HCT116 (cell line): ENCODE results near the gene SEPHS1. TPM values are rescaled to one million over a fixed set of nuclear protein-coding genes. Genes with fewer than 3 reads are reported as not detected.

Source experiments
- ATAC-seq: fragments of 200-7000 bp; cut with Tn5 transposase; 2 replicates; pipeline ENCODE4 v1.9.1; 2020; ENCODE audit warnings: mild to moderate bottlenecking, moderate library complexity
- BruUV-seq: library from RNA; stranded (reverse); fragments of 400-500 nt; replicated peaks from 2 replicates; lab custom pipeline; 2021; lab: Mats Ljungman, UMichigan
- CTCF ChIA-PET: fragments of 300-600 bp; sonication (Branson Sonifier 250); formaldehyde crosslinking; loops from one replicate; lab custom pipeline; 2021; ENCODE audit warnings: antibody characterized with exemption; lab: Charles Lee
- POLR2A ChIA-PET: fragments of 300-600, 350-600 bp; sonication (Branson Sonifier 250); formaldehyde crosslinking; loops from one replicate; lab custom pipeline; 2021; ENCODE audit warnings: antibody characterized with exemption; lab: Charles Lee
- RAD21 ChIA-PET, 2 experiments: fragments of 300-600 bp; sonication (Branson Sonifier 250); formaldehyde crosslinking; loops; one replicate each; lab custom pipeline; 2023; ENCODE audit warnings: low total read pairs in 2 of 2; ENCODE audit not compliant: uncharacterized antibody in 2 of 2, unreplicated experiment in 2 of 2, low non-redundant PET in 1 of 2; lab: Charles Lee
- DNase-seq: peaks from one replicate; pipeline ENCODE4 v3.0.0-alpha.2; 2010; ENCODE audit warnings: low read depth, low spot score
- H2AFZ ChIP-seq: fragments of 200-600 bp; shearing (Covaris generic), sonication (generic); 2 replicates; pipeline ENCODE4 v1.6.1; 2017; ENCODE audit warnings: low read depth, mixed run types, mixed read lengths, antibody characterized with exemption, low read length; ENCODE audit not compliant: poor library complexity, severe bottlenecking
- H3K27ac ChIP-seq: 2 replicates; pipeline ENCODE4 v1.5.1; 2012; ENCODE audit warnings: low read depth, low read length
- H3K27me3 ChIP-seq: fragments of 200-600 bp; sonication (generic); 2 replicates; pipeline ENCODE4 v1.6.1; 2016; ENCODE audit warnings: mixed run types, low read length, mixed read lengths; ENCODE audit not compliant: insufficient read depth
- H3K36me3 ChIP-seq, 2 experiments: fragments of 200-500 bp in 1 of 2; fragments of 200-600 bp in 1 of 2; sonication (Bioruptor generic) in 1 of 2; sonication (generic) in 1 of 2; 2 replicates each; pipeline versions ENCODE4 v1.5.1 to v1.6.1; 2014 to 2016; ENCODE audit warnings: low read length in 2 of 2, inconsistent platforms in 1 of 2, mixed read lengths in 1 of 2, mixed run types in 1 of 2; ENCODE audit not compliant: insufficient read depth in 2 of 2, control insufficient read depth in 1 of 2
- H3K4me1 ChIP-seq, 2 experiments: fragments of 200-600 bp in 1 of 2; sonication (generic) in 1 of 2; 2 replicates each; pipeline versions ENCODE4 v1.5.1 to v1.6.1; 2012 to 2017; ENCODE audit warnings: low read length in 2 of 2, inconsistent platforms in 1 of 2, mild to moderate bottlenecking in 1 of 2, mixed read lengths in 1 of 2, mixed run types in 1 of 2, moderate library complexity in 1 of 2; ENCODE audit not compliant: insufficient read depth in 2 of 2, control insufficient read depth in 1 of 2
- H3K4me2 ChIP-seq: fragments of 200-600 bp; sonication (generic); 2 replicates; pipeline ENCODE4 v1.6.1; 2017; ENCODE audit warnings: mixed run types, low read length, mixed read lengths
- H3K4me3 ChIP-seq, 2 experiments: fragments of 200-600 bp in 1 of 2; sonication (generic) in 1 of 2; replicated peaks in 1 of 2; 2 replicates each; pipeline ENCODE4 v1.5.1; 2011 to 2016; ENCODE audit warnings: low read length in 2 of 2, control low read depth in 1 of 2, low read depth in 1 of 2, mild to moderate bottlenecking in 1 of 2, mixed read lengths in 1 of 2, mixed run types in 1 of 2
- H3K79me2 ChIP-seq: fragments of 200-600 bp; sonication (generic); 2 replicates; pipeline ENCODE4 v1.6.1; 2017; ENCODE audit warnings: mild to moderate bottlenecking, mixed run types, low read length, moderate library complexity, mixed read lengths; ENCODE audit not compliant: insufficient read depth
- H3K9ac ChIP-seq: fragments of 200-600 bp; sonication (generic); 2 replicates; pipeline ENCODE4 v1.6.1; 2016; ENCODE audit warnings: low read length, mixed read lengths
- H3K9me2 ChIP-seq: fragments of 200-600 bp; sonication (generic), shearing (Covaris generic); 2 replicates; pipeline ENCODE4 v1.6.1; 2017; ENCODE audit warnings: mixed run types, mild to moderate bottlenecking, moderate library complexity; ENCODE audit not compliant: insufficient read depth
- H3K9me3 ChIP-seq, 2 experiments: fragments of 200-500 bp in 1 of 2; fragments of 200-600 bp in 1 of 2; sonication (Bioruptor generic) in 1 of 2; sonication (generic) in 1 of 2; 2 replicates each; pipeline ENCODE4 v1.6.1; 2014 to 2017; ENCODE audit warnings: low read length in 2 of 2, mixed read lengths in 2 of 2, inconsistent platforms in 1 of 2, low read depth in 1 of 2, mild to moderate bottlenecking in 1 of 2, mixed run types in 1 of 2, moderate library complexity in 1 of 2; ENCODE audit not compliant: control insufficient read depth in 1 of 2, insufficient read depth in 1 of 2
- H4K20me1 ChIP-seq: fragments of 200-600 bp; sonication (generic), shearing (Covaris generic); 2 replicates; pipeline ENCODE4 v1.6.1; 2017; ENCODE audit warnings: mixed run types, mild to moderate bottlenecking, moderate library complexity; ENCODE audit not compliant: insufficient read depth
- CBX3 ChIP-seq: IDR thresholded peaks from 2 replicates; pipeline ENCODE4 v1.6.1; 2012; ENCODE audit warnings: low read depth
- MAX ChIP-seq: IDR thresholded peaks from 2 replicates; pipeline ENCODE4 v1.6.1; 2012
- POLR2AphosphoS5 ChIP-seq: IDR thresholded peaks from 2 replicates; pipeline ENCODE4 v1.6.1; 2011; ENCODE audit warnings: mild to moderate bottlenecking, low read depth, low read length, moderate library complexity
- SRF ChIP-seq: IDR thresholded peaks from 2 replicates; pipeline ENCODE4 v1.6.1; 2012; ENCODE audit warnings: low read depth
- ZBTB33 ChIP-seq: IDR thresholded peaks from 2 replicates; pipeline ENCODE4 v1.6.1; 2011; ENCODE audit warnings: mild to moderate bottlenecking, low read length, moderate library complexity; ENCODE audit not compliant: insufficient replicate concordance; ENCODE audit errors: extremely low read depth
- intact Hi-C: fragments of 100-400 bp; cut with micrococcal nuclease; formaldehyde crosslinking; loops from 2 replicates; pipeline ENCODE4 v1.10.0; 2022
- total RNA-seq: library from RNA; stranded (reverse); gene quantifications from one replicate; pipeline ENCODE4 v1.2.1, GENCODE V29; 2021; ENCODE audit not compliant: unreplicated experiment

The SEPHS1 gene
- total RNA-seq, 1 experiment from 2014 or later, result 51.7 TPM

GRCh38 chr10:13328126-13328525 lies 20.0 kb downstream of the SEPHS1 start:
- intact Hi-C loops, result no loop called here
- CTCF ChIA-PET, result interaction anchor here (1.9 kb wide), 1 partner anchor 26 kb away, joined by 4 read pairs; no protein-coding TSS in a partner anchor
- H3K4me3 ChIP-seq, result no peak overlapping the region
- peaks cover 31 to 45% of the 10 kb centered on the region in 2 experiments; a peak in 3 of 4 replicates for H3K36me3 ChIP-seq
- no peaks in the 10 kb centered on the region for H4K20me1 ChIP-seq
- no peak overlapping the region for H2AFZ ChIP-seq
- POLR2A ChIA-PET, result no interaction called here
- no peak overlapping the region for H3K9ac ChIP-seq
- no peak for ATAC-seq
- TF ChIP-seq SRF (no peak), CBX3 (no peak), MAX (no peak)
- H3K27me3 ChIP-seq, result no peaks in the 10 kb centered on the region
- H3K9me2 ChIP-seq, result no peaks in the 10 kb centered on the region
- no peaks in the 10 kb centered on the region for H3K79me2 ChIP-seq
- RAD21 ChIA-PET, result no interaction called here
- H3K4me1 ChIP-seq, result no peaks in the 10 kb centered on the region
- H3K9me3 ChIP-seq, result no peaks in the 10 kb centered on the region
- no peak overlapping the region for H3K4me2 ChIP-seq
- DNase-seq, result no peak
- no TSS peak for BruUV-seq
- H3K27ac ChIP-seq, result no peak overlapping the region

- DNase-seq (no peak), ATAC-seq (no peak)
- Histone ChIP-seq H3K9ac (no peak overlapping the region), H3K9me3 (no peaks in the 10 kb centered on the region), H3K27ac (no peak overlapping the region), H3K9me2 (no peaks in the 10 kb centered on the region), H3K36me3 (peaks cover 31 to 50% of the 10 kb centered on the region in 2 experiments; a peak in 3 of 4 replicates), H3K4me2 (no peak overlapping the region), H3K79me2 (no peaks in the 10 kb centered on the region), H3K4me3 (no peak overlapping the region), H4K20me1 (no peaks in the 10 kb centered on the region), H3K27me3 (no peaks in the 10 kb centered on the region), H2AFZ (no peak overlapping the region), H3K4me1 (no peaks in the 10 kb centered on the region)
- CTCF ChIA-PET, result no interaction called here
- RAD21 ChIA-PET, result no interaction called here
- BruUV-seq, result no TSS peak
- POLR2A ChIA-PET, result no interaction called here
- intact Hi-C loops, result no loop called here
- TF ChIP-seq POLR2AphosphoS5 (no peak), ZBTB33 (no peak)
These were observed 20.6 kb downstream of the SEPHS1 start for GRCh38 chr10:13327534-13327933.
